ENCODE results near the gene TMEM9.

DNA sequence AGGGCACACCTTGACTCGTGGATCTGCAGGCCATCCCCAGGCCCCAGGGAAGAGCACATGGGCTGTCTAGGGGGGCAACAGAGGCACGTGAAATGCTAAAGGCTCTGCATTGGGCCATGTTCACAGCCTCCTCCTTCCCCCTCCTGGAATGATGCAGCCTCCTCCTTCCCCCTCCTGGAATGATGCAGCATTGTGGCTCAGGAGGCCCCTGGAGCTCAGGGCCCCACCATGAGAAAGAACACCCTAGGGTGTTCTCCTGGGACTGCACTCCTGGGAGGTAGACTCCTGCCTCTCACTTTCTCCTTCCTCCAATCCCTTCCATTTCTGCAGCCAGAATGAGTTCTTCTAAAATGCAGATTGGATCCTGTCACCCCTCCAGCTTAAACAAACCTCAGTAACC is 34.8 kb upstream of the TMEM9 start:
- TF ChIP-seq, protein P1, sequence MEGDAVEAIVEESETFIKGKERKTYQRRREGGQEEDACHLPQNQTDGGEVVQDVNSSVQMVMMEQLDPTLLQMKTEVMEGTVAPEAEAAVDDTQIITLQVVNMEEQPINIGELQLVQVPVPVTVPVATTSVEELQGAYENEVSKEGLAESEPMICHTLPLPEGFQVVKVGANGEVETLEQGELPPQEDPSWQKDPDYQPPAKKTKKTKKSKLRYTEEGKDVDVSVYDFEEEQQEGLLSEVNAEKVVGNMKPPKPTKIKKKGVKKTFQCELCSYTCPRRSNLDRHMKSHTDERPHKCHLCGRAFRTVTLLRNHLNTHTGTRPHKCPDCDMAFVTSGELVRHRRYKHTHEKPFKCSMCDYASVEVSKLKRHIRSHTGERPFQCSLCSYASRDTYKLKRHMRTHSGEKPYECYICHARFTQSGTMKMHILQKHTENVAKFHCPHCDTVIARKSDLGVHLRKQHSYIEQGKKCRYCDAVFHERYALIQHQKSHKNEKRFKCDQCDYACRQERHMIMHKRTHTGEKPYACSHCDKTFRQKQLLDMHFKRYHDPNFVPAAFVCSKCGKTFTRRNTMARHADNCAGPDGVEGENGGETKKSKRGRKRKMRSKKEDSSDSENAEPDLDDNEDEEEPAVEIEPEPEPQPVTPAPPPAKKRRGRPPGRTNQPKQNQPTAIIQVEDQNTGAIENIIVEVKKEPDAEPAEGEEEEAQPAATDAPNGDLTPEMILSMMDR (conservative IDR thresholded peaks at IDR 0.05; ENCODE audit: low read depth, low read length): no peak
- no peak for TF ChIP-seq EZH2 (IDR thresholded peaks at IDR 0.05; ENCODE audit: borderline replicate concordance, low read depth, low read length, poor library complexity, severe bottlenecking)

Data from A673 (cell line).